Activated naive CD8-positive, alpha-beta T cell treated with anti-CD3 and anti-CD28 coated beads, Interleukin-2, amount 50 U/mL, for 24 hours (primary cell): ENCODE results near the gene SLC7A14.
A peak's percentile ranks its signal among the peaks of the same experiment; 100 is the strongest.

Experiments
- ATAC-seq: fragments of 150-1000 bp; cut with Tn5 transposase; one replicate; pipeline ENCODE4 v1.10.0; 2021
- DNase-seq: peaks from one replicate; pipeline ENCODE4 v3.0.0; 2021
- H3K27ac Mint-ChIP-seq: one replicate; pipeline ENCODE4 v1.8.0; 2021; ENCODE audit warnings: mild to moderate bottlenecking, mixed read lengths
- H3K27me3 Mint-ChIP-seq: one replicate; pipeline ENCODE4 v1.8.0; 2021; ENCODE audit warnings: mixed read lengths
- H3K36me3 Mint-ChIP-seq: one replicate; pipeline ENCODE4 v1.8.0; 2021; ENCODE audit warnings: low read depth, mixed read lengths
- H3K4me1 Mint-ChIP-seq: one replicate; pipeline ENCODE4 v1.8.0; 2021; ENCODE audit warnings: mixed read lengths
- H3K4me3 Mint-ChIP-seq: one replicate; pipeline ENCODE4 v1.8.0; 2021; ENCODE audit warnings: mild to moderate bottlenecking, moderate library complexity, mixed read lengths
- H3K9me3 Mint-ChIP-seq: one replicate; pipeline ENCODE4 v1.8.0; 2021; ENCODE audit warnings: mixed read lengths

SLC7A14 gene

GRCh38 chr3:170418422-170419398, 167.2 kb downstream of the SLC7A14 start, which contains the start of gene CLDN11:
CLDN11 (plus strand) TSS chr3:170418868; CDS start chr3:170419067, 199 bp downstream.
- no peak for ATAC-seq
- peaks cover 11% of the 10 kb centered on the region for H3K4me1 Mint-ChIP-seq
- H3K27me3 Mint-ChIP-seq, result peaks cover 42% of the 10 kb centered on the region
- peak within 1 kb of the TSS; percentile 62 for H3K4me3 Mint-ChIP-seq
- H3K9me3 Mint-ChIP-seq, result no peaks in the 10 kb centered on the region
- no peak within 1 kb of the TSS for H3K27ac Mint-ChIP-seq
- no peak for DNase-seq
- no peaks in the 10 kb centered on the region for H3K36me3 Mint-ChIP-seq

- no peak for DNase-seq
- peaks cover 11% of the 10 kb centered on the region for H3K4me1 Mint-ChIP-seq
- no peaks in the 10 kb centered on the region for H3K9me3 Mint-ChIP-seq
- no peak overlapping the region for H3K4me3 Mint-ChIP-seq
- no peak overlapping the region for H3K27ac Mint-ChIP-seq
- H3K27me3 Mint-ChIP-seq, result peaks cover 38% of the 10 kb centered on the region
- ATAC-seq, result no peak
- no peaks in the 10 kb centered on the region for H3K36me3 Mint-ChIP-seq
Observed at GRCh38 chr3:170417090-170417489, 168.8 kb downstream of the SLC7A14 start.

GRCh38 chr3:170414202-170414663, 171.6 kb downstream of the SLC7A14 start:
- ATAC-seq, result no peak

GRCh38 chr3:170413291-170413690, 172.6 kb downstream of the SLC7A14 start:
- Mint-ChIP-seq H3K27me3 (peaks cover 16% of the 10 kb centered on the region), H3K4me1 (peaks cover 2% of the 10 kb centered on the region), H3K27ac (no peak overlapping the region), H3K4me3 (no peak overlapping the region), H3K9me3 (no peaks in the 10 kb centered on the region), H3K36me3 (no peaks in the 10 kb centered on the region)
- DNase-seq, result no peak
- no peak for ATAC-seq

More at GRCh38 chr3:170414202-170414663, 171.6 kb downstream of the SLC7A14 start:
- DNase-seq, result peak; percentile 15
- peaks cover 22% of the 10 kb centered on the region for H3K27me3 Mint-ChIP-seq
- peaks cover 7% of the 10 kb centered on the region for H3K4me1 Mint-ChIP-seq
- no peaks in the 10 kb centered on the region for H3K9me3 Mint-ChIP-seq
- H3K4me3 Mint-ChIP-seq, result no peak overlapping the region
- H3K36me3 Mint-ChIP-seq, result no peaks in the 10 kb centered on the region
- no peak overlapping the region for H3K27ac Mint-ChIP-seq

GRCh38 chr3:170410428-170411029, 175.3 kb downstream of the SLC7A14 start:
- Mint-ChIP-seq H3K4me3 (no peak overlapping the region), H3K27me3 (no peaks in the 10 kb centered on the region), H3K27ac (no peak overlapping the region), H3K36me3 (no peaks in the 10 kb centered on the region), H3K4me1 (no peaks in the 10 kb centered on the region), H3K9me3 (no peaks in the 10 kb centered on the region)
- ATAC-seq (no peak), DNase-seq (no peak)
